ENCODE results near the gene PRR33. TPM values are rescaled to one million over a fixed set of nuclear protein-coding genes. Genes with fewer than 3 reads are reported as not detected.

PRR33 gene
- total and polyA plus RNA-seq, 9 of the 15 experiments (the other 6 are each of a cell fraction or from before 2014, with no cell fraction given), result not detected

DNA sequence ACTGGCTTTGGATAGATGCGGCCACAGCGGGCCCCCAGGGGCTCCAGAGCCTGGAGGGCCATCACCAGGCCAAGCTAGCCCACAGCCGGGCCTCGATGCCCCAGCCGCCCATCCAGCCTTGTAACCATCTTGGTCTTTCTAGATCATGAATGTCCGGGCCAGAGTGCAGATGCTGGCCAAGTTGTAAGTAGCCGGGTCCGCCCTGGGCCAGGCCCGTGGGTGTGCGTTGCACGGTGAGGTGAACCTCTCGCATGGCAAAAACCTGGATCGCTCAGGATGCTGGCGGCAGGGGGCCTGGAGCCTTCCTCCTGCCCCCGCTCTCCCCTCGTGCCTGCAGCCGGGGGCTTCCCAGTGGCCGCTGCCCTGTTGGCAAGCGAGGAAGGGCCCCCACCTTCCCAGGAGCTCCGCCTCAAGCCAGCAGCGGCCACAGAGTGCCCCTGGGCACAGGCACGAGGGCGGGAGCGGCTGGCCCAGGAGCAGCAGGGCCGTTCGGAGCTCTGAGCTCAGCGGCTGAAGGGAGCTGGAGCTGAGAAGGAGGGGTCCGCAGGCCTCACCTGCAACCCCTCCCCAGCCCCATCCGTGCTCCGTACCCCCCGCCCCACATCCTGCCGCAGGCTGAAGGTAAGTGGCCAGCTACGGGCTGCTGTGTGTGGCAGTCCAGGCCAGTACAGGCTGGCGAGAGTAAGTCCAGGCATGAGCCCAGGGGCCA lies 44.5 kb upstream of the PRR33 start:
- in situ Hi-C loops (cut with MboI) (no loop called here), intact Hi-C loops (cut with micrococcal nuclease) (no loop called here)
- H3K79me2 ChIP-seq (ENCODE audit: control insufficient read depth, insufficient read depth, low read length), result no peaks in the 10 kb centered on the region
- peaks cover 0 to 40% of the 10 kb centered on the region in 2 experiments; a peak in 2 of 5 replicates for H3K4me1 ChIP-seq (replicated peaks in 1 of 2; ENCODE audit: control insufficient read depth in 2 of 2, insufficient read depth in 2 of 2, low read length in 2 of 2)
- no peak overlapping the region for H2AFZ ChIP-seq (ENCODE audit: low read depth, low read length)
- peaks cover 23 to 74% of the 10 kb centered on the region in 2 experiments; a peak in 4 of 5 replicates for H3K27me3 ChIP-seq (ENCODE audit: control insufficient read depth in 2 of 2, insufficient read depth in 2 of 2, low read length in 2 of 2)
- FAIRE-seq (no peak), ATAC-seq (no peak), DNase-seq (ENCODE audit: extremely low read depth in 1 of 4, low spot score in 3 of 4) (no peak)
- no peak overlapping the region for H3K4me3 ChIP-seq
- H4K20me1 ChIP-seq (replicated peaks; ENCODE audit: control insufficient read depth, insufficient read depth, low read length), result 0 out of 2 replicates have a peak, but pooled peaks cover 5% of the 10 kb centered on the region
- no peaks in the 10 kb centered on the region for H3K36me3 ChIP-seq (ENCODE audit: control insufficient read depth, insufficient read depth, low read length)
- H3K27ac ChIP-seq (ENCODE audit: extremely low read depth, low read depth, low read length), result no peak overlapping the region
- ChIA-PET CTCF (ENCODE audit: low intra/inter-chr PET ratio) (no interaction called here), POLR2A (interaction anchor here (0.9 to 1.0 kb wide), 2 partner anchors 9 to 27 kb away, joined by 3 read pairs; no protein-coding TSS in a partner anchor)
- TF ChIP-seq, protein P1, sequence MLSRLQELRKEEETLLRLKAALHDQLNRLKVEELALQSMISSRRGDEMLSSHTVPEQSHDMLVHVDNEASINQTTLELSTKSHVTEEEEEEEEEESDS (CRISPR knock-in tag; IDR thresholded peaks at IDR 0.05), result no peak
- TF ChIP-seq FOXP1 (CRISPR knock-in tag; IDR thresholded peaks at IDR 0.05) (no peak), TFAP4 (CRISPR knock-in tag; IDR thresholded peaks at IDR 0.05; ENCODE audit: borderline replicate concordance) (no peak), ZNF551 (CRISPR knock-in tag; IDR thresholded peaks at IDR 0.05) (no peak), CREBBP (IDR thresholded peaks at IDR 0.05; ENCODE audit: low read depth, low read length) (no peak), HMG20A (CRISPR knock-in tag; conservative IDR thresholded peaks at IDR 0.05) (no peak), RBFOX2 (IDR thresholded peaks at IDR 0.05; ENCODE audit: low read depth, low read length) (no peak), HMGN3 (IDR thresholded peaks at IDR 0.05; ENCODE audit: borderline replicate concordance, extremely low read depth, insufficient read length, low read depth, low read length) (no peak), NCOA4 (IDR thresholded peaks at IDR 0.05; ENCODE audit: partially characterized antibody) (no peak)
- no TSS peak for BruUV-seq (replicated peaks)
- no peak overlapping the region for H3K9ac ChIP-seq (ENCODE audit: insufficient read depth in 1 of 2, low read depth in 2 of 2, low read length in 2 of 2)
- no peak overlapping the region for H3K4me2 ChIP-seq (ENCODE audit: insufficient read depth, low read length)
- no peaks in the 10 kb centered on the region for H3K9me3 ChIP-seq (replicated peaks; ENCODE audit: control insufficient read depth, insufficient read depth, low read depth, low read length)
- 3% methylated on average over 26 of the region's 34 CpGs for WGBS (ENCODE audit: insufficient coverage, low coverage, missing lambda C conversion rate)
- no peaks in the 10 kb centered on the region for H3K9me1 ChIP-seq (ENCODE audit: control insufficient read depth, insufficient read depth, low read length)

Measured in K562 (cell line).